K562 (cell line): ENCODE measurements around the gene MYH7B. TPM values are rescaled to one million over a fixed set of nuclear protein-coding genes. Genes with fewer than 3 reads are reported as not detected.

ENCODE experiments used
- ATAC-seq: fragments of 200-7000 bp; cut with Tn5 transposase; 3 replicates; pipeline ENCODE4 v1.9.1; 2020; ENCODE audit warnings: moderate library complexity
- BruUV-seq: library from RNA; stranded (reverse); fragments of 400-500 nt; replicated peaks from 2 replicates; lab custom pipeline; 2021; lab: Mats Ljungman, UMichigan
- CTCF ChIA-PET: fragments of 300-600 bp; formaldehyde crosslinking; extraction: SDS; loops from one replicate; lab custom pipeline; 2021; ENCODE audit warnings: low intra/inter-chr PET ratio; lab: Yijun Ruan, JAX
- POLR2A ChIA-PET: fragments of 300-600, 350-650 bp; sonication (Branson Sonifier 250); formaldehyde crosslinking; extraction: SDS; loops from one replicate; lab custom pipeline; 2021; ENCODE audit warnings: antibody characterized with exemption, inconsistent platforms; lab: Yijun Ruan, JAX
- DNase-seq, 4 experiments: peaks; one replicate each; pipeline versions ENCODE4 v3.0.0 to v3.0.0-alpha.2; 2011 to 2018; ENCODE audit warnings: low spot score in 3 of 4, mixed read lengths in 3 of 4; ENCODE audit errors: extremely low read depth in 1 of 4
- FAIRE-seq: peaks from 2 replicates; lab custom pipeline; 2011; peaks lifted over from hg19 to GRCh38; lab: Jason Lieb, UNC
- H2AFZ ChIP-seq: 2 replicates; pipeline ENCODE4 v1.6.0; 2011; ENCODE audit warnings: low read depth, low read length, control low read depth, inconsistent platforms
- H3K27ac ChIP-seq: fragments of 200-600 bp; 3 replicates; pipeline ENCODE4 v1.8.0; 2011; ENCODE audit warnings: low read depth, mild to moderate bottlenecking, control low read depth, inconsistent platforms, low read length, moderate library complexity, mixed read lengths; ENCODE audit errors: extremely low read depth
- H3K27me3 ChIP-seq, 2 experiments: fragments of 300-600 bp in 1 of 2; 2 replicates in 1 of 2; 3 replicates in 1 of 2; pipeline versions ENCODE4 v1.6.0 to v1.8.0; 2011; ENCODE audit warnings: inconsistent platforms in 2 of 2, low read length in 2 of 2, mild to moderate bottlenecking in 1 of 2, mixed read lengths in 1 of 2, moderate library complexity in 1 of 2; ENCODE audit not compliant: control insufficient read depth in 2 of 2, insufficient read depth in 2 of 2
- H3K36me3 ChIP-seq: fragments of 300-600 bp; 3 replicates; pipeline ENCODE4 v1.8.0; 2011; ENCODE audit warnings: mild to moderate bottlenecking, low read length, inconsistent platforms; ENCODE audit not compliant: control insufficient read depth, insufficient read depth
- H3K4me1 ChIP-seq, 2 experiments: fragments of 200-600 bp in 1 of 2; replicated peaks in 1 of 2; 2 replicates in 1 of 2; 3 replicates in 1 of 2; pipeline versions ENCODE4 v1.5.1 to v1.8.0; 2011; ENCODE audit warnings: inconsistent platforms in 2 of 2, low read length in 2 of 2, mild to moderate bottlenecking in 1 of 2, mixed read lengths in 1 of 2, moderate library complexity in 1 of 2; ENCODE audit not compliant: control insufficient read depth in 2 of 2, insufficient read depth in 2 of 2
- H3K4me2 ChIP-seq: 2 replicates; pipeline ENCODE4 v1.6.1; 2011; ENCODE audit warnings: low read length, control low read depth, inconsistent platforms, mixed read lengths; ENCODE audit not compliant: insufficient read depth
- H3K4me3 ChIP-seq: fragments of 200-600 bp; sonication (generic), shearing (Covaris generic); 2 replicates; pipeline ENCODE4 v1.5.1; 2016; ENCODE audit warnings: control low read depth, inconsistent platforms
- H3K79me2 ChIP-seq: fragments of 200-600 bp; 3 replicates; pipeline ENCODE4 v1.8.0; 2011; ENCODE audit warnings: low read length, inconsistent platforms; ENCODE audit not compliant: control insufficient read depth, insufficient read depth
- H3K9ac ChIP-seq, 2 experiments: 2 replicates each; pipeline versions ENCODE4 v1.6.0 to v1.6.1; 2011; ENCODE audit warnings: low read depth in 2 of 2, low read length in 2 of 2, control low read depth in 1 of 2, inconsistent platforms in 1 of 2, mild to moderate bottlenecking in 1 of 2, mixed read lengths in 1 of 2; ENCODE audit not compliant: insufficient read depth in 1 of 2
- H3K9me1 ChIP-seq: one replicate; pipeline ENCODE4 v1.6.0; 2011; ENCODE audit warnings: inconsistent platforms, mild to moderate bottlenecking, low read length, moderate library complexity; ENCODE audit not compliant: control insufficient read depth, insufficient read depth
- H3K9me3 ChIP-seq: replicated peaks from 2 replicates; pipeline ENCODE4 v1.5.1; 2011; ENCODE audit warnings: low read depth, low read length, inconsistent platforms; ENCODE audit not compliant: control insufficient read depth, insufficient read depth
- H4K20me1 ChIP-seq: replicated peaks from 2 replicates; pipeline ENCODE4 v1.6.1; 2011; ENCODE audit warnings: low read length, inconsistent platforms, mixed read lengths; ENCODE audit not compliant: control insufficient read depth, insufficient read depth
- ATF1 ChIP-seq, 2 experiments: fragments of 450-650 bp in 1 of 2; IDR thresholded peaks; 2 replicates each; pipeline ENCODE4 v1.6.1; 2016; ENCODE audit warnings: missing compliant biosample characterization in 1 of 2, missing genetic modification characterization in 1 of 2
- ELF1 ChIP-seq: fragments of 200-800 bp; sonication (Bioruptor generic); IDR thresholded peaks from 2 replicates; pipeline ENCODE4 v1.6.1; 2016; ENCODE audit warnings: missing genetic modification characterization, missing compliant biosample characterization
- GATAD2B ChIP-seq: fragments of 450-650 bp; IDR thresholded peaks from 2 replicates; pipeline ENCODE4 v1.6.1; 2017; ENCODE audit warnings: mild to moderate bottlenecking, borderline replicate concordance
- HNRNPK ChIP-seq: fragments of 200-400 bp; formaldehyde crosslinking; IDR thresholded peaks from one replicate; pipeline ENCODE4 v1.6.1; 2018; ENCODE audit warnings: mild to moderate bottlenecking, low read depth, low read length; ENCODE audit not compliant: poor library complexity, severe bottlenecking
- ID3 ChIP-seq, 2 experiments: fragments of 250-450 bp in 1 of 2; fragments of 450-650 bp in 1 of 2; sonication (Bioruptor Pico) in 1 of 2; IDR thresholded peaks; 2 replicates each; pipeline versions ENCODE4 v1.6.1 to v1.8.0; 2016 to 2021; ENCODE audit warnings: mild to moderate bottlenecking in 2 of 2, moderate library complexity in 2 of 2, missing compliant biosample characterization in 1 of 2, missing genetic modification characterization in 1 of 2
- MIER1 ChIP-seq: fragments of 450-650 bp; IDR thresholded peaks from 2 replicates; pipeline ENCODE4 v1.6.1; 2016; ENCODE audit warnings: antibody characterized with exemption, mild to moderate bottlenecking, low read depth
- NONO ChIP-seq, 2 experiments: fragments of 200-400 bp in 1 of 2; fragments of 450-650 bp in 1 of 2; formaldehyde crosslinking in 1 of 2; IDR thresholded peaks; 2 replicates each; pipeline ENCODE4 v1.6.1; 2017; ENCODE audit warnings: low read depth in 2 of 2, mild to moderate bottlenecking in 2 of 2, moderate library complexity in 2 of 2, low read length in 1 of 2
- SMAD1 ChIP-seq: fragments of 150-350 bp; IDR thresholded peaks from 2 replicates; pipeline ENCODE4 v1.6.1; 2014; ENCODE audit warnings: low read length, low read depth; ENCODE audit not compliant: partially characterized antibody
- TOE1 ChIP-seq, 2 experiments: fragments of 450-650 bp in 1 of 2; sonication (generic) in 1 of 2; formaldehyde crosslinking in 1 of 2; IDR thresholded peaks; 2 replicates each; pipeline versions ENCODE4 v1.7.1 to v1.8.0; 2016 to 2022; ENCODE audit warnings: borderline replicate concordance in 2 of 2, mild to moderate bottlenecking in 2 of 2, antibody characterized with exemption in 1 of 2, inconsistent platforms in 1 of 2, low read depth in 1 of 2, missing genetic modification reagents in 1 of 2, moderate library complexity in 1 of 2
- UBTF ChIP-seq, 2 experiments: IDR thresholded peaks; 2 replicates each; pipeline ENCODE4 v1.6.1; 2012; ENCODE audit warnings: improper control_type of control experiment in 2 of 2, low read depth in 2 of 2, low read length in 2 of 2, borderline replicate concordance in 1 of 2
- ZNF12 ChIP-seq: sonication (generic); formaldehyde crosslinking; IDR thresholded peaks from 2 replicates; pipeline ENCODE4 v1.4.0; 2020; ENCODE audit warnings: mild to moderate bottlenecking, missing genetic modification reagents
- ZSCAN29 ChIP-seq: fragments of 450-650 bp; IDR thresholded peaks from 2 replicates; pipeline ENCODE4 v1.6.1; 2017
- WGBS: fragments of 100-300 bp; shearing (Covaris generic); methylation state at CpG from one replicate; pipeline ENCODE4 v1.1.6; 2016; ENCODE audit warnings: low coverage, mixed read lengths; ENCODE audit not compliant: insufficient coverage; ENCODE audit errors: missing lambda C conversion rate; 5-methylcytosine and 5-hydroxymethylcytosine counted together
- in situ Hi-C: fragments of 300-500 bp; cut with MboI; formaldehyde crosslinking; loops from 4 replicates; pipeline ENCODE4 v1.15.0; 2018; ENCODE audit warnings: inconsistent platforms, mixed read lengths
- intact Hi-C: fragments of 100-400 bp; cut with micrococcal nuclease; formaldehyde crosslinking; loops from 2 replicates; pipeline ENCODE4 v1.14.2; 2022
- polyA plus RNA-seq, 8 experiments: library from polyadenylated mRNA; depleted of rRNA in 4 of 8; stranded (reverse) in 5 of 8; unstranded in 3 of 8; fragments of >200 nt; fragmentation: Nextera tagmentation in 2 of 8; fragmentation: Illumina TruSeq in 1 of 8; extraction: Ambion mirVana in 2 of 8; extraction: Trizol in 1 of 8; gene quantifications; 2 replicates each; pipeline versions ENCODE4 v1.2.1 to v1.2.3, GENCODE V29; 2011 to 2014; ENCODE audit warnings: inconsistent platforms in 1 of 8, missing spikeins in 1 of 8
- total RNA-seq, 7 experiments: library from RNA; depleted of rRNA in 6 of 7; stranded (reverse); fragments of >200 nt in 6 of 7; fragmentation: Illumina TruSeq in 2 of 7; extraction: Trizol in 2 of 7; gene quantifications; 2 replicates each; pipeline versions ENCODE4 v1.2.1 to v1.2.3, GENCODE V29; 2011 to 2021; ENCODE audit warnings: low replicate concordance in 1 of 7
- TF ChIP-seq, protein P1 (sequence below): fragments of 250-450 bp; sonication (Bioruptor Pico); IDR thresholded peaks from 2 replicates; pipeline ENCODE4 v1.8.0; 2021; ENCODE audit warnings: moderate library complexity, mild to moderate bottlenecking, inconsistent platforms
- TF ChIP-seq, protein P2 (sequence below), 3 experiments: fragments of 200-800 bp in 1 of 3; sonication (Bioruptor generic) in 1 of 3; sonication (generic) in 1 of 3; formaldehyde crosslinking in 1 of 3; IDR thresholded peaks; 2 replicates each; pipeline versions ENCODE4 v1.6.1 to v1.8.0; 2016 to 2022; ENCODE audit warnings: mild to moderate bottlenecking in 2 of 3, missing compliant biosample characterization in 2 of 3, missing genetic modification characterization in 2 of 3, missing genetic modification reagents in 1 of 3

Gene MYH7B
- total and polyA plus RNA-seq, 9 of the 15 experiments (the other 6 are each of a cell fraction or from before 2014, with no cell fraction given), result 0.07 to 0.34 (median 0.13) TPM; not detected in 3

DNA sequence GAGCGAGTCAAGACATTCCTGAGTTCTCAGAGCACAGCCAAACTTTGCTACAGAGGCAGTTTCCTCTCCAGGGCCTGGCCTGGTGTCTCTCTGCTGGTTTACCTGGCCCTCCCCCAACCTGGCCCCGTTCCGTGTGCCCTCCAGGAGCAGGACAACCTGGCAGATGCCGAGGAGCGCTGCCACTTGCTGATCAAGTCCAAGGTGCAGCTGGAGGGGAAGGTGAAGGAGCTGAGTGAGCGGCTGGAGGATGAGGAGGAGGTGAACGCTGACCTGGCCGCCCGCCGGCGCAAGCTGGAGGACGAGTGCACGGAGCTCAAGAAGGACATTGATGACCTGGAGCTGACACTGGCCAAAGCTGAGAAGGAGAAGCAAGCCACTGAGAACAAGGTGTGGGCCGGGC, 39.5 kb downstream of the MYH7B start:
- ChIA-PET POLR2A (no interaction called here), CTCF (no interaction called here)
- Histone ChIP-seq H3K4me1 (peaks cover 0 to 15% of the 10 kb centered on the region in 2 experiments; a peak in 3 of 5 replicates), H2AFZ (no peak overlapping the region), H4K20me1 (peaks cover 4% of the 10 kb centered on the region; the same call in 1 of the 2 replicates), H3K27me3 (no peaks in the 10 kb centered on the region), H3K9me1 (no peaks in the 10 kb centered on the region), H3K36me3 (peaks cover 45% of the 10 kb centered on the region; the same call in 2 of the 3 replicates), H3K79me2 (no peaks in the 10 kb centered on the region), H3K9me3 (no peaks in the 10 kb centered on the region), H3K27ac (no peak overlapping the region), H3K9ac (0 out of 4 replicates have a peak overlapping the region, but pooled peaks of 1 of the 2 experiments have one; percentile 4), H3K4me2 (no peak overlapping the region), H3K4me3 (no peak overlapping the region)
- intact Hi-C loops (no loop called here), in situ Hi-C loops (no loop called here)
- 83% methylated on average over 13 of the region's 14 CpGs for WGBS
- FAIRE-seq (no peak), ATAC-seq (no peak), DNase-seq (no peak)
- BruUV-seq, result no TSS peak
- TF ChIP-seq ZNF12 (no peak), TOE1 (IDR thresholded peaks at IDR 0.05; ENCODE audit: borderline replicate concordance) (no peak), TOE1 (CRISPR knock-in tag; IDR thresholded peaks at IDR 0.05; ENCODE audit: borderline replicate concordance, low read depth) (no peak), ATF1 (CRISPR knock-in tag; IDR thresholded peaks at IDR 0.05) (no peak), ATF1 (tag; IDR thresholded peaks at IDR 0.05) (no peak), MIER1 (no peak), UBTF (IDR thresholded peaks at IDR 0.05; ENCODE audit: borderline replicate concordance in 1 of 2, low read depth in 2 of 2, low read length in 2 of 2) (no peak), NONO (IDR thresholded peaks at IDR 0.05; ENCODE audit: low read depth in 2 of 2, low read length in 1 of 2) (no peak), ZSCAN29 (no peak), ELF1 (tag) (no peak), GATAD2B (no peak), HNRNPK (no peak), ID3 (CRISPR knock-in tag; IDR thresholded peaks at IDR 0.05) (no peak), ID3 (tag; IDR thresholded peaks at IDR 0.05) (no peak), SMAD1 (no peak)
- TF ChIP-seq, protein P1, sequence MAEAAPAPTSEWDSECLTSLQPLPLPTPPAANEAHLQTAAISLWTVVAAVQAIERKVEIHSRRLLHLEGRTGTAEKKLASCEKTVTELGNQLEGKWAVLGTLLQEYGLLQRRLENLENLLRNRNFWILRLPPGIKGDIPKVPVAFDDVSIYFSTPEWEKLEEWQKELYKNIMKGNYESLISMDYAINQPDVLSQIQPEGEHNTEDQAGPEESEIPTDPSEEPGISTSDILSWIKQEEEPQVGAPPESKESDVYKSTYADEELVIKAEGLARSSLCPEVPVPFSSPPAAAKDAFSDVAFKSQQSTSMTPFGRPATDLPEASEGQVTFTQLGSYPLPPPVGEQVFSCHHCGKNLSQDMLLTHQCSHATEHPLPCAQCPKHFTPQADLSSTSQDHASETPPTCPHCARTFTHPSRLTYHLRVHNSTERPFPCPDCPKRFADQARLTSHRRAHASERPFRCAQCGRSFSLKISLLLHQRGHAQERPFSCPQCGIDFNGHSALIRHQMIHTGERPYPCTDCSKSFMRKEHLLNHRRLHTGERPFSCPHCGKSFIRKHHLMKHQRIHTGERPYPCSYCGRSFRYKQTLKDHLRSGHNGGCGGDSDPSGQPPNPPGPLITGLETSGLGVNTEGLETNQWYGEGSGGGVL, result no peak
- TF ChIP-seq, protein P2, sequence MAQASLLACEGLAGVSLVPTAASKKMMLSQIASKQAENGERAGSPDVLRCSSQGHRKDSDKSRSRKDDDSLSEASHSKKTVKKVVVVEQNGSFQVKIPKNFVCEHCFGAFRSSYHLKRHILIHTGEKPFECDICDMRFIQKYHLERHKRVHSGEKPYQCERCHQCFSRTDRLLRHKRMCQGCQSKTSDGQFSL (CRISPR knock-in tag; IDR thresholded peaks at IDR 0.05), result no peak
- TF ChIP-seq, protein P2 (tag; IDR thresholded peaks at IDR 0.05), result no peak
